GM21515 (cell line): ENCODE data around the gene SLFN11.
A peak's percentile ranks its signal among the peaks of the same experiment; 100 is the strongest.
"Not testable (repeated sequence)": the region's sequence is repeated elsewhere in the genome, so short reads cannot be mapped to it uniquely, and the experiment has no call there.

Source experiments
- ATAC-seq: cut with Tn5 transposase; IDR thresholded peaks from one replicate; pipeline ENCODE4 v1.9.1; 2021; ENCODE audit not compliant: unreplicated experiment

Gene SLFN11

GRCh38 chr17:35368081-35368830 is 5.2 kb downstream of the SLFN11 start:
- ATAC-seq: peak; percentile 89

GRCh38 chr17:35361027-35361426 is 12.4 kb downstream of the SLFN11 start:
- no peak for ATAC-seq

DNA sequence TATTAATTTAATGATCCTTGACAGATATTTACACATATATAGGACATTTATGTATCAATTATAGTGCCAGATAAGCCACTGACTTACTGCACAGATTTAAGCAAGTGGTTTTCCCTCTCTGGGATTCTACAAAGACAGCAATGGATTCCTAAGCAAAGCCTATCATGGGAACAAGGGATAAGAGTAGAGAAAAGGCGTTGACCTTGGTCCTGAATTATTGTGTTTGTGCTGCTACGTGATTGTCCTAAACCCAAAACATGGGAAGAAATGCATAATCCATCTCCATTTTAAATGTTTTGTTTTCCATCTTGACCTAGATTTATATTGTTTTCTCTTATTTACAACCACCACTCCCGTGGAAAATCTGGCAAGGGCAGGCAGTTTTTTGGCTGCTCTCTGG is 14.0 kb downstream of the SLFN11 start:
- ATAC-seq: no peak

- no peak for ATAC-seq
Observed at GRCh38 chr17:35352284-35352683, 21.1 kb downstream of the SLFN11 start.

GRCh38 chr17:35350493-35350892 is 22.9 kb downstream of the SLFN11 start:
- ATAC-seq: no peak

GRCh38 chr17:35345926-35346771 is 27.3 kb downstream of the SLFN11 start:
- ATAC-seq: no peak

GRCh38 chr17:35345445-35345925 is 27.9 kb downstream of the SLFN11 start:
- no peak for ATAC-seq

- ATAC-seq: no peak
Observed at GRCh38 chr17:35344262-35344661, 29.2 kb downstream of the SLFN11 start.

DNA sequence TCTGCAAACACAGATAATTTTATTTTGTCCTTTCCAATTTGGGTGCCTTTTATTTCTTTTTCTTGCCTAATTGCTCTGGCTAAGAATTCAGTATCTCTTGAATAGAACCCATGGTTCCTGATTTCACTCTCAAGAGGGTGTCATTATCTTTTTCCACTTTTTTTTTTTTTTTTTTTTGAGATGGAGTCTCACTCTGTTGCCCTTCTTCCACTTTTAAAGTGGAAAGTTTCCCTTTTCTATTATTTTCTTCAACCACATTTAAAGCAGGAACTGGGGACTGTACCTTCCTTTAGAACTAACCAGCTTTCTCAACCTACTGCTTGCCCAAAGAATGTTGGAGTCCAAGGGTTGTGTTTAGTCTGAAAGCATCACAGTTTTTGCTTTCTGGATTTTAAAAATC is 31.1 kb downstream of the SLFN11 start:
- ATAC-seq: no peak

DNA sequence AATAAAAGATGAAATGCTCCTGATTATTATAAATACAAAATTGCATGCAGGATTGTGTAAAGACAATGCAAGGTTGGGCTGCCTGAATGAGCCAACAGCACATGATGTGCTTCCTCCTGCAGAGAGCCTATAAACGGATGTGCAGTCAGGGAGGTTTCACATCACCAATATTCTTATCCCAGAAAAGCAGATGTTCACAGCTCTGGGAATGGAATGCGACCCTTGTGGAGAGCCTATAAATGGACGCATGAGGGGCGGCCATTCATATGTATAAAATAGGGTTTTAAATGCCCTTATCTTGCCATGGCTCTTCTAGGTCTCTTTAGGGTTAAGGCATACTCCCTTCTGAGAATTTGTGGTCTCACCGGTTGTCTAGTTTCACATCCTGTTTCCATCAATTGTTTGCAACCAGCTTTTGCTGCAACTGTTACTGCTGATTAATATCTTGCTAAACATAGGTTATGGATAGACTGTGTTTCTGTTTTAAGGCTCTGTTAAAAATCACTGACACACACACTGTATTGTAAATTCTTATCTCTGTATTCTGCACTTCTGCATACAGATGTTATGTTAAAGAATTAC is 31.9 kb downstream of the SLFN11 start:
- no peak for ATAC-seq

DNA sequence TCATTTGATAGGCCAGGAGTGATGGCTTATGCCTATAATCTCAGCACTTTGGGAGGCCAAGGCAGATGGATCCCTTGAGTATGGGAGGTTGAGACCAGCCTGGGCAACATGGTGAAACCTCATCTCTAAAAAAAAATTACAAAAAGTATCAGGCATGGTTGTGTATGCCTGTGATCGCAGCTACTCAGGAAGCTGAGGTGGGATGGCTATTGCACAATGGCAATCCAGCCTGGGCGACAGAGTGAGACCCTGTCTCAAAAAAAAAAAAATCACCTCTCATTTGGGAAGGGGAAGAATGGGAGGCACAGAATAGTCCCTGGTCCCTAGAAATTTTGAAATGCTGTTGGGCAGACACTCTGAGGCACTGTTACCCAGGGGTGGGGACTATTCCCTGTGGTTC is 35.2 kb downstream of the SLFN11 start:
- no peak for ATAC-seq

DNA sequence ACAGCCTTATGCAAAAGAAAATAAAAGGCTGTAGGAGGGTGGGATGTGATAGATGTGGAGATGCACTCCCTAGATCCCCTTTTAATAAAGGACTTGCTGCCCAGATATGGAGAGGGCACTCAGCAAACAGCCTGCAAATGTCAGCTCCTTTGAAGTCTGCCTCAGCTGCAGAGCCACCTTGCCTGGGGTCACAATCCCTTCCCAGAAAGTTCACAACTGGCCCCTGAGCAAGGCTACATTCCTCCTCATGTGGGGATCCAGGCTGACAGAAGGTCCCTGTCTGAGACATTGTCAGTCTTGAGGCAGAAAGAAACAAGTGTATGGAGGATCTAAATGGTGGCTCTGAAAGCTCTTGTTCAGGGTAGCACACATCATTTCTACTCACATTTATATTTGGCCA is 36.1 kb downstream of the SLFN11 start:
- ATAC-seq: no peak

DNA sequence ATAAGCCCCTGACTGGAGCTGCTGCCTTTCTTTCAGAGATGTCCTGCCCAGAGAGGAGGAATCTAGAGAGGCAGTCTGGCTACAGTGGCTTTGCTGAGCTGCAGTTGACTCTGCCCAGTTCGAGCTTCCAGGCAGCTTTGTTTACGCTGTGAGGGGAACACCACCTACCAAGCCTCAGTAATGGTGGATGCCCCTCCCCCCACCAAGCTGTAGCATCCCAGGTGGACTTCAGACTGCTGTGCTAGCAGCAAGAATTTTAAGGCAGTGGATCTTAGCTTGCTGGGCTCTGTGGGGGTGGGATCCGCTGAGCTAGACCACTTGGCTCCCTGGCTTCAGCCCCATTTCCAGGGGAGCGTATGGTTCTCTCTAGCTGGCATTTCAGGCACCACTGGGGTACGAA is 39.8 kb downstream of the SLFN11 start:
- ATAC-seq: not testable (repeated sequence)

DNA sequence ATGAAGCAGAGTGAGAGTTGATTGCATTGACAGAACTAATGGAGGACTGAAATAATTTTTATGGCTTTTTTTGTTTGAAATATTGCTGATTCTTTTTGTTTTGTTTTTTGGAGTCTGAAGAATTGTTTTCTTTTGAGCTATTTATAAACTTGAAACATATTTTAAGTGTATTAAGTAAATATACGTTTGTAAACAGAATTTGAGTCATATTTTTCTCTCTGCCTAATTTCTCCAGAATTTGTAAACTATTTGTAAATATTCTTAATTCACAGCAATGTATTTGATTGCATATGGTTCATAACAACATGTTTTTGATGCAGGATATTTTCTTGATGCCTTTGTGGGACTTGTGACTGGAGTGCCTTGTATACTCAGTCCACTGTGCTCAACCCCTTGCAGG is 50.7 kb downstream of the SLFN11 start:
- ATAC-seq: no peak

DNA sequence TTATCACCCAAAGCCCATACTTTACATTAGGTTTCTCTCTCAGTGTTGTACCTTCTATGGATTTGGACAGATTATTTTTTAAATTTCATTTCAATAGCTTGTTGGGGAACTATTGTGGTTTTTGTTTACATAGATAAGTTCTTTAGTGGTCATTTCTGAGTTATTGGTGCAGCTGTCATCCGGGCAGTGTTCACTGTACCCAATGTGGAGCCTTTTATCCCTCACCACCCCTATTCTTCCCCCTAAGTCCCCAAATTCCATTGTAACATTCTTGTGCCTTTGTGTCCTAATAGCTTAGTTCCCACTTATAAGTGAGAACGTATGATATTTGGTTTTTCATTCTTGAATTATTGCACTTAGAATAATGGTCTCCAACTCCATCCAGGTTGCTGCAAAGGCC is 57.5 kb downstream of the SLFN11 start:
- no peak for ATAC-seq

DNA sequence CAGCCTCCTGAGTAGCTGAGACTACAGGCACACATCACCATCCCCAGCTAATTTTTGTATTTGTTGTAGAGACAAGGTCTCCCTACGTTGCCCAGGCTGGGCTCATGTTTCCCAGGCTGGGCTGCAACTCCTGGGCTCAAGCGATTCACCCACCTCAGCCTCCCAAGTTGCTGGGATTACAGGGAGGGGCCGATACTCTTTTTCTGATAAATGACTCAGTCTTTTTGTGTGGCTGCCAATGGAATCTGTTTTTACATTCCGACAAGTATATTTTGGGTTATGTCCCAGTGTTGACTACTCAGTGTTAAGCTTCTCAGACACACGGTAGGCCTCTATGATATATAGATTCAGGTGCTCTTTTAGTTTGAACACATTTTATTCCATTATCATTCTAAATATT is 58.1 kb downstream of the SLFN11 start:
- ATAC-seq: no peak

DNA sequence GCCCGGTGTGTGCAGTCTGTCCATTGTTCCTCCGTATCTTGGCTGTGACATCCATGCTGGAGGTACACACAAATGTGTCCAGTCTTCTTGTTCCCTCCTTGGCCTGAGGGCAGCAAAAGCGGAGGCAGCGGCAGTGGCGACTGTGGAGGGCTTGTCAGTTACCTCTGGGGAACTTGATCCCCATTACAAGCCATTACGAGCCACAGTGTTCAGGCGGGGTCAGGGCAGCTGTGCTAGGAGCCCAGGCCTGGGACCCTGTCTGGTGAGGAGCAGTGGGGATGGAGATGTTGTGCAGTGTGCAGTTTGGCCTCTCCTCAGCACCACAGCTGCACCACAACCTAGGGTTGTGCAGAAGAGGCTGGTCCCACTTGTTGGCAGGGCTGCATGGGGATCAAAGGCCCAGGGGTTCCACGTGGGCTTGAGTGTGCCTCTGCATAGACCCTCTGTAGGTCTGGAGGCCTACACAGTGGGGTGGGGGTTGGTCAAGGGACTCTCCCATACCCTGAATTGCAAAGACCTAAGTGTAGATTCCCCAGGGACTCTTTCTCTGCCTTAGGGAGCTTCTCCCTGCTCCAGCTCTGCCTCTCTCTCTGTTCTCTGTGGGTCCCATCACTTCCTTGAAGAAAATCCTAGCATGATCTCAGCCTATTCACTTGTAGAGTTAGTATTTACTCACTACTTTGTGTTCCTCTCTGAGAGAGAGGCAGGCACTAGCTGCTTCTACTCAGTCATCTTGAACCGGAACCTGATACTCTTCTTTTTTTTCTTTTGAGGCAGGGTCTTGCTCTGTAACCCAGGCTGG is 58.8 kb downstream of the SLFN11 start:
- no peak for ATAC-seq

DNA sequence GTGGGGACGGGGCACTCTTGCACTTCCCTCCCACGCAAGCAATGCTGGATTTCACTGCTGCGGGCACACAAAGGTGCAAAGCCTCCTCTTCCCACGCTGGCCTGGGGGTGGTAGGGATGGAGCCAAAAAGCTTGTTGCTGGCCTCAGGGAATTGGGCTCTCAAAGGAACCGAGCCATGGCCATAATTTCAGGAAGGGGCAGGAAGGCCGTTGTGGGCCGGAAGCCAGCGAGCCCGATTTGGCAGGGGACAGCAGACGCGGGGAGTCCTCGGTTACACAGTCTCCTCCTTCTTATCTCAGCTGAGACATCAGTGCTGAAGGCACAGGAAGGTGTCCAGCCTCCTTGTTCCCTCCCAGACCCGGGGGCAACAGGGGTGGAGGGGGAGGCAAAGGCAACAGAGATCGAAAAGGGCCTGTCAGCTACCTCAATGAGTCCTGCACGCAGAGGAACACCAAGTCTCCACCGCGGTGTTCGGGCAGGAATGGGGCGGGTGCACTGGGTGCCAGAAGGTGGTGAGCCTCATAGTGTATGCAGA is 59.5 kb downstream of the SLFN11 start:
- ATAC-seq: no peak

DNA sequence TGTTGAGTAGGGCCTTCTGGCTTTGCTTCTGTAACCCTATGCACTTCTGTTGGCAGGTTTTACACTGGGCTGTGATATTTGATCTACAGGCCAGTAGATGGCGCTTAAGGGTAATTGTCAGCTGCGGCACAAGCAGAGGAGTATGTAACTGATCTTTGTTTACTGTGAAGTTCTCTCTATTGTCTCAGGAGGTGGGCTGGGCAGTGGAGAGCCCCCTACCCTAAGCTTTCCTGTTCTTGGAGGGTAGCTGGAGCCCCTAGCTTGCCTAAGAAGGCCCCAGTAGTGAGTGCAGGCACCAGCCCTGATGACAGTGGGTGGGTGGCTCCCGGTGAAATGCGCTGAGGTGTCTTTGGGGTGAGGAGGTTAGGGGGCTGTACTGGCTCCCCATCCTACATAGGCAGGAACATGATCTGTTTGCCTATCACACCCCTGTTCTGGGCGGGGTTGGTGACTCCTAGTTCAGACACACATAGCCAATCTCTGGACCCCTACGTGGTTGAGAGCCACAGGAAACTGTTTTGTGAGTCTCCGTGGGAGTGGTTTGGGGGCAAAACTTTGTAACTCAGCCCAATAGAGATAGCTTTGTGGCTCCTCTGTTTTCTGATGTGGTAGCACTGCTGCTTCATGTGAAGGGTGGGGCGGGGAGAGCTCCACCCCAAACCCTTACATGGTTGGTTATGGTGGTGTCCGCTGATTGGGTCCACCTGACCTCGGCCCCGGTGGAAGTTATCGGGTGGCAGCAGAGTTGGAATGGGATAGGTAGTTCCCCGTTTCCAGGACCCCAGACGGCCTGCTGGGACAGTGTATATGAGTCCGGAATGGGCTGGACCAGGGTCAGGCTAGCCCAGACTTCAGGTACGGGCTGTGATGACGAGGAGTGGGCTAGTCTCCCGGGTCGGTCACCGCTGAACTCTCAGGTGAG is 60.4 kb downstream of the SLFN11 start:
- ATAC-seq: peak; percentile 73

DNA sequence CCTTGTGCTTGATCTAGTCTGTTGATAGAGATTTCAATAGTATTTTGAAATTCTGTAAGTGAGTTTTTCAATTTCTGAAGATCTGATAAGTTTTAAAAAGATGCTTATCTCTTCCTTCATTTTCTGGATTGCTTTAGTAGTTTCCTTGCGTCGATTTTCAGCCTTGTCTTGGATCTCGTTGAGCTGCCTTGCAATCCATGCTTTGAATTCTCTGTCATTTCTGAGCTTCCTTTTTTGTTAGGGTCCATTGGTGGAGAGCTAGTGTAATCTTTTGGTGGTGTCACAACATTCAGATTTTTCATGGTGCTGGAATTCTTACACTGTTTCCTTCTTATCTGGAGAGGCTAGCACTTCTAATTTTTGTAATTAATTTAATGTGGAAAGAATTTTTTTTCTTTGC is 61.1 kb downstream of the SLFN11 start:
- ATAC-seq: no peak
